ENCODE measurements around the gene LAMTOR3.
"Not testable (repeated sequence)": the region's sequence is repeated elsewhere in the genome, so short reads cannot be mapped to it uniquely, and the experiment has no call there.

Gene LAMTOR3

DNA sequence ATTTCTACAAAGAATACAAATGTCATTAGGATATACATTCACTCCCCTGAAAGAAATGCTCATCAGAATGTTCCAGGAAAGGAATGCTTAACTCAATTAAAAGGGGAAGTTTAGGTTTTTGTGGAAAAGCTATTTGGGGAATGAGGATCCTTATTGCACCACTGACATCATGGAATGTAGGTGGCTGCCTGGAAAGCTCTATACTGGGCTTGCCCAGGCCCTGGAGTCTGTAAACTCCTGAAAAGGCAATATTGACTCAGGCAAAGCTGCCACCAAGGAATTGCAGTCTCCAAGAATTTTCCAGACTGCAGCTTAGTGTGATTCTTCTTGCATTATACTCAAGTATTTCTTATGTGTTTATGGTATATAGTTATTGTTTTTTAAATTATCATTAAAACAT is 61.9 kb downstream of the LAMTOR3 start:
- no peak overlapping the region for H3K4me3 Mint-ChIP-seq
- no peaks in the 10 kb centered on the region for H3K9me3 Mint-ChIP-seq (ENCODE audit: low read depth)
- peaks cover 4% of the 10 kb centered on the region for H3K4me1 Mint-ChIP-seq (ENCODE audit: low read depth)
- H3K36me3 Mint-ChIP-seq, result peaks cover 6% of the 10 kb centered on the region
- peak overlapping the region; percentile 22 for H3K27ac Mint-ChIP-seq
- H3K27me3 Mint-ChIP-seq, result no peaks in the 10 kb centered on the region

DNA sequence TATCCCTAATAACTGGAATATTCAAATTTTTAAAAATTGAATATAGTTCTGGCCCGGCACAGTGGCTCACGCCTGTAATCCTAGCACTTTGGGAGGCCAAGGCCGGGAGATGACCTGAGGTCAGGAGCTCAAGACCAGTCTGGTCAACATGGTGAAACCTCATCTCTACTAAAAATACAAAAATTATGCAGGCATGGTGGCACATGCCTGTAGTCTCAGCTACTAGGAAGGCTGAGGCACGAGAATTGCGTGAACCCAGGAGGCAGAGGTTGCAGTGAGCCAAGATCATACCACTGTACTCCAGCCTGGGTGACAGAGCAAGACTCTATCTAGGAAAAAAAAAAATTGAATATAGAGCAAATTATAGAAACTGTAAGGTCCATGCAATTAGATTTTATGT is 64.2 kb downstream of the LAMTOR3 start:
- H3K36me3 Mint-ChIP-seq; H3K4me1 Mint-ChIP-seq (ENCODE audit: low read depth); H3K27me3 Mint-ChIP-seq; H3K4me3 Mint-ChIP-seq; H3K27ac Mint-ChIP-seq; H3K9me3 Mint-ChIP-seq (ENCODE audit: low read depth): not testable (repeated sequence)

DNA sequence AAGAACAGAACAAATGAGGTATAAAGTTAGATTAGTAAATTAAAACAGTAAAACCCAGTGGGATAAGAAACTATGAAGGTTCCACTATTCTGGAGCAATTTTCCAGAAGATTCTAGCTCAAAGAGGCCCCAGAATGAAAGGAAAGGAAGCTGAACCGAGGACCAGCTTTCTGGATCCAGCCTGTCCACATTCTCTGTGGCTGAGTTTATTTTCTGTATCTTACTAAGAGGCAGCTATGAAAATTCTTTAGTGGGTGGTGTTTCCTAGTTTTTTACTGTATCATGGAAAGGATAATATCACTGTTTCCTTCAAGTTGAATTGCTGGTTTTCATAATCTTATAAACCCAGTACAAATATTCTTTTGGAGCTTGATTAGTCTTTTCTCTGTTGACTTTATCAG is 65.8 kb downstream of the LAMTOR3 start:
- H3K4me3 Mint-ChIP-seq, result no peak overlapping the region
- peaks cover 17% of the 10 kb centered on the region for H3K36me3 Mint-ChIP-seq
- H3K27ac Mint-ChIP-seq, result no peak overlapping the region
- no peaks in the 10 kb centered on the region for H3K27me3 Mint-ChIP-seq
- no peaks in the 10 kb centered on the region for H3K9me3 Mint-ChIP-seq (ENCODE audit: low read depth)
- H3K4me1 Mint-ChIP-seq (ENCODE audit: low read depth), result peaks cover 14% of the 10 kb centered on the region
